ENCODE results near the gene MINK1.
A peak's percentile ranks its signal among the peaks of the same experiment; 100 is the strongest.

MINK1 gene

GRCh38 chr17:4933646-4934045, 100.5 kb downstream of the MINK1 start:
- DNase-seq (ENCODE audit: low read depth): no peak

- peak; percentile 59 for DNase-seq (ENCODE audit: low read depth)
These were observed 101.2 kb downstream of the MINK1 start for GRCh38 chr17:4934173-4934979.

GRCh38 chr17:4935650-4936049, 102.5 kb downstream of the MINK1 start:
- DNase-seq (ENCODE audit: low read depth): no peak

- DNase-seq (ENCODE audit: low read depth): no peak
These were observed 103.3 kb downstream of the MINK1 start for GRCh38 chr17:4936436-4936835.

GRCh38 chr17:4937553-4937952, 104.4 kb downstream of the MINK1 start:
- DNase-seq (ENCODE audit: low read depth): no peak

DNA sequence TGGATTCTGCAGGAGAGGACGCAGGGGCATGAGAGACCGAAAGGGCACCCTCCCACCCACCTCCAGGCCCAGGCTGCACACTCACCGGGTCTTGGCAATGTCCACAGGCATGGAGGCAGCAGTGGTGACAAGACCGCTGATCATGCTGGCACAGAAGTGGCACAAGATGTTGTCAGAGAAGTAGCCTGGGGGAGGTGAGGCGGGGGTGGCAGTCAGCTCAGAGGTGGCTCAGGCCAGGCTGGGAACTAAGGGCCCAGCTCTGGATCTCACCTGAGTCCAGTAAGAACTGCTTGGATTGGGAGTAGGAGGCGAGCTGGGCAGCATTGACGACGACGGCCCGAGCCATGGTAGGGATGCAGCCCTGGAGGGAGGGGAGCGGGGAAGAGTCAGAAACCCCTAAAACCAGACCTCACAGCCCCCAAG, 104.9 kb downstream of the MINK1 start:
- DNase-seq (ENCODE audit: low read depth): no peak

- DNase-seq (ENCODE audit: low read depth): no peak
These were observed 105.8 kb downstream of the MINK1 start for GRCh38 chr17:4938688-4939545.

- no peak for DNase-seq (ENCODE audit: low read depth)
These were observed 106.3 kb downstream of the MINK1 start for GRCh38 chr17:4939546-4939795.

GRCh38 chr17:4939796-4940554, 106.8 kb downstream of the MINK1 start, which contains the start of the genes RNF167 and SLC25A11:
Gene RNF167, plus strand, starts transcription at chr17:4940268. Its CDS starts 642 bp downstream, at chr17:4940910.
Gene SLC25A11, minus strand, starts transcription at chr17:4940046. Its CDS starts 136 bp downstream, at chr17:4939910.
- peak; percentile 99 for DNase-seq (ENCODE audit: low read depth)

DNA sequence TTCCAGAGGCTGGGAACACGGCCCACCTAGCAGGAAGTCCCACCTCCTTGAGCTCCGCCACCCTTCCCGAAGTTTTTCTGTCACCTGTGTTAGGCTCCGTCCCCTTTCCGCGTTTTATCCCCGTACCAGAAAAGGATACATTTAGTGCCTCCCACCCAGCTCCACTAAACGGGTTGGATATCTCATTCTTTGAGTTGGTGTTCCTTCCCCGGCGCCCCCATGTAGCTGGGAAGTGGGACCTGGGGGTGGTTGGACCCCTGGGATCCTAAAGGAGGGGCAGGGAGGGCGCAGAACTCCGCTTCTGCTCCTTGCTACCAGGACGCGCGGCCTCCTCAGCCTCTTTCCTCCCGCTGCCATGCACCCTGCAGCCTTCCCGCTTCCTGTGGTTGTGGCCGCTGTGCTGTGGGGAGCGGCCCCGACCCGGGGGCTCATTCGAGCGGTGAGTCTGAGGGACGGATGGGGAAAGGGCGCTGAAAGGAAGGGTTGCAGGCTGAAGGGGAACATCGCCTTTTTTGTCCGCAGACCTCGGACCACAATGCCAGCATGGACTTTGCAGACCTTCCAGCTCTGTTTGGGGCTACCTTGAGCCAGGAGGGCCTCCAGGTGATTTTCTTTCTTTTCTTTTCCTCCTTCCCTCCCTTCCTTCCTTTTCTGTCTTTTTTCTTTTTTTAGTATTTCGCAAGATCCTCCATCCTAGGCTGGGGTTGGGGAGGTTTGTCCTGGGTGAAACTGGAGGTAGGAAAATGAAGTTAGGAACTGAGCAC, 107.6 kb downstream of the MINK1 start:
- no peak for DNase-seq (ENCODE audit: low read depth)

DNA sequence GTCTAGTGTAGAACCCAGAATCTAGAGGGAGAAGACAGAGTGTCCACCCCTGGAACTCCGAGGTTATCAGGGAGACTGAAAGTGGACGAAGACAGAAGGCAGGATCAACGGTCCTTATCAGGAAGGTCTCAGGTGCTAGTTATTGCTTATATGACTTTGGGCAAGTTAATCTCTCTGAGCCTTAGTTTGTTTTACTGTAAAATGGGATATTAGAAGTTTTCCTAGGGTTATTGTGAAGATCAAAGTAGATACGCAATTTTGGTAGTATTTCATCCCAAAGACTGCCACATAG, 108.1 kb downstream of the MINK1 start:
- DNase-seq (ENCODE audit: low read depth): no peak

- no peak for DNase-seq (ENCODE audit: low read depth)
These were observed 109.8 kb downstream of the MINK1 start for GRCh38 chr17:4942760-4943508.

GRCh38 chr17:4944163-4944553, 111.0 kb downstream of the MINK1 start:
- peak; percentile 52 for DNase-seq (ENCODE audit: low read depth)

DNA sequence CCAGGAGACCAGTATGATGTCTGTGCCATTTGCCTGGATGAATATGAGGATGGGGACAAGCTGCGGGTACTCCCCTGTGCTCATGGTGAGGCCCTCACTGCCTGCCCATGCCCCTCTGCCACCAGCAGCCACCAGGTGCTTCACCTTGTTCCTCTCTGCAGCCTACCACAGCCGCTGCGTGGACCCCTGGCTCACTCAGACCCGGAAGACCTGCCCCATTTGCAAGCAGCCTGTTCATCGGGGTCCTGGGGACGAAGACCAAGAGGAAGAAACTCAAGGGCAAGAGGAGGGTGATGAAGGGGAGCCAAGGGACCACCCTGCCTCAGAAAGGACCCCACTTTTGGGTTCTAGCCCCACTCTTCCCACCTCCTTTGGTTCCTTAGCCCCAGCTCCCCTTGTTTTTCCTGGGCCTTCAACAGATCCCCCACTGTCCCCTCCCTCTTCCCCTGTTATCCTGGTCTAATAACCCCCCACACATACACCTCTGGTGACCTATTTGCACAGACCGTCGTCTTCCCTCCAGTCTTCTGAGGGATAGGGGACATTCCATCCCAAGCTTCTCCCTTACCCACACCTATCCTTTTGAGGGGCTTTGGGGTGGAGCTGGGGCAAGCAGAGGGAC, 111.5 kb downstream of the MINK1 start:
- DNase-seq (ENCODE audit: low read depth): no peak

- DNase-seq (ENCODE audit: low read depth): peak; percentile 87
These were observed 112.2 kb downstream of the MINK1 start for GRCh38 chr17:4945176-4945943.

DNA sequence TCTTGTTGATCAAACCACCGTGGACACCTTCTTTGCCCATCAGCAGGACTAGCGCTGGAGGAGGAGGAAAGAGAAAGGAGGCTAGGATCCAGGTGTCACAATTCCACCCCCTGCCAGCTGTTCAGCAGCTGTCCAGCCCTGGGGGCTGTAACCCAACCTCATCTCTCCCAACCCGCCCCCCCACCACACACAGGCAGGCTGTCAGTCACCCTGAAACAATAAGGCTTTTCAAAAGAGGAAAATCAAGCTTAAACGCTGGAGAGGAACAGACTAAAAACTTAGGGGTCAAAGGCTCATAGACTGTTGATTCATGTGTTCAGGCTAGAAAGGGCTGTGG, 112.8 kb downstream of the MINK1 start:
- no peak for DNase-seq (ENCODE audit: low read depth)

GRCh38 chr17:4946312-4946976, 113.3 kb downstream of the MINK1 start:
- DNase-seq (ENCODE audit: low read depth): no peak

DNA sequence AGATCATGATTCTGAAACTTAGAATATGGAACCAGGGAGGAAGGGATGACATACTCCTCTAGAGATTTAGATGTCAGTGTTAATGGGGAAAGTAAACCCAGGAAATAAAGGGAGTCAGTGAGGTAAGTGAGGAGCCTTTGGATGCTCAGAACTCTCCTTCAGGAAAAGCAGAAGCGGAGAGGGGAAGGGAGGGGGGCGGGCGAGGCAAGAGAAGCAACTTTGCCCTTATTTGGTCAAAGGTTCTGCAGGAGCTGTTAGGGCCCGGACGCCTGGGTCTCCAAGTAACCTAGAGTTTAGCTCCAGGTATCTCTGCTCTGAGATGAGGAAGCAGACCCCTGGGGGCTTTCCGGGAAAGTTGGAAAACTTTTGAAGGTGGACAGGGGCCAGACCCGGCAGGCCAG, 113.9 kb downstream of the MINK1 start:
- DNase-seq (ENCODE audit: low read depth): no peak

Measured in amniotic epithelial cell (primary cell).